Bronchial epithelial cell (primary cell): ENCODE measurements around the gene SIK3. TPM values are rescaled to one million over a fixed set of nuclear protein-coding genes. Genes with fewer than 3 reads are reported as not detected.

Experiments used
- DNase-seq: peaks from one replicate; pipeline ENCODE4 v3.0.0-alpha.2; 2010; ENCODE audit warnings: low read depth
- FAIRE-seq: peaks from 2 replicates; lab custom pipeline; 2011; peaks lifted over from hg19 to GRCh38; lab: Jason Lieb, UNC
- H3K27me3 ChIP-seq: 2 replicates; pipeline ENCODE4 v1.5.1; 2011; ENCODE audit warnings: low read length; ENCODE audit not compliant: control insufficient read depth, insufficient read depth
- H3K36me3 ChIP-seq: 2 replicates; pipeline ENCODE4 v1.5.1; 2011; ENCODE audit warnings: low read length; ENCODE audit not compliant: control insufficient read depth, insufficient read depth
- H3K4me3 ChIP-seq: 2 replicates; pipeline ENCODE4 v1.5.1; 2011; ENCODE audit warnings: mild to moderate bottlenecking, low read depth, low read length, control low read depth
- total RNA-seq: library from RNA; depleted of rRNA; stranded (reverse); fragments of >200 nt; gene quantifications from 2 replicates; pipeline ENCODE4 v1.2.1, GENCODE V29; 2014
- TF ChIP-seq, protein P1 (sequence below): IDR thresholded peaks from 2 replicates; pipeline ENCODE4 v1.5.1; 2011; ENCODE audit warnings: mild to moderate bottlenecking, moderate library complexity, low read length, control low read depth, inconsistent platforms; ENCODE audit not compliant: insufficient read depth, severe bottlenecking

The SIK3 gene
- total RNA-seq, 1 donor from 2014 or later: 6.8 TPM

DNA sequence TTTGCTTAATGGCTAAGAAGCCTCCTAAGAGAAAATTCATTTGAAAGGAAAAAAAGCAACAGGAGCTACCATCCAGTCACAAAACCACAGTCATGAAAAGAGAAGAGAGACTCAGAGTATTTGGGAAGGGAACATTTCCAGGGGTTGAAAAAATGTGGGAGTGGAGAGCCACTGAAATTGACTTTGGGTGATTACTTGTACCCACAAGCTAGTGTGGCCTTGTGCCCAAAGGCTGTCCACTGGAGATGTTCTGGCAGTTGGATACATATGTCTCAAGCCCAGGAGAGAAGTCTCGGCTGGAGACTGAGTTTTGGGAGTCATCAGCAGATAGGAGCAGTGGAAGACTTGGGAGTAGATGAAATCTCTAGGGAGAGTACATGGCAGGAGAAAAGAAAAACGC lies 303.4 kb downstream of the SIK3 start:
- Histone ChIP-seq H3K36me3 (no peaks in the 10 kb centered on the region), H3K4me3 (no peak overlapping the region), H3K27me3 (no peaks in the 10 kb centered on the region)
- no peak for FAIRE-seq
- no peak for DNase-seq
- TF ChIP-seq, protein P1, sequence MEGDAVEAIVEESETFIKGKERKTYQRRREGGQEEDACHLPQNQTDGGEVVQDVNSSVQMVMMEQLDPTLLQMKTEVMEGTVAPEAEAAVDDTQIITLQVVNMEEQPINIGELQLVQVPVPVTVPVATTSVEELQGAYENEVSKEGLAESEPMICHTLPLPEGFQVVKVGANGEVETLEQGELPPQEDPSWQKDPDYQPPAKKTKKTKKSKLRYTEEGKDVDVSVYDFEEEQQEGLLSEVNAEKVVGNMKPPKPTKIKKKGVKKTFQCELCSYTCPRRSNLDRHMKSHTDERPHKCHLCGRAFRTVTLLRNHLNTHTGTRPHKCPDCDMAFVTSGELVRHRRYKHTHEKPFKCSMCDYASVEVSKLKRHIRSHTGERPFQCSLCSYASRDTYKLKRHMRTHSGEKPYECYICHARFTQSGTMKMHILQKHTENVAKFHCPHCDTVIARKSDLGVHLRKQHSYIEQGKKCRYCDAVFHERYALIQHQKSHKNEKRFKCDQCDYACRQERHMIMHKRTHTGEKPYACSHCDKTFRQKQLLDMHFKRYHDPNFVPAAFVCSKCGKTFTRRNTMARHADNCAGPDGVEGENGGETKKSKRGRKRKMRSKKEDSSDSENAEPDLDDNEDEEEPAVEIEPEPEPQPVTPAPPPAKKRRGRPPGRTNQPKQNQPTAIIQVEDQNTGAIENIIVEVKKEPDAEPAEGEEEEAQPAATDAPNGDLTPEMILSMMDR: no peak

DNA sequence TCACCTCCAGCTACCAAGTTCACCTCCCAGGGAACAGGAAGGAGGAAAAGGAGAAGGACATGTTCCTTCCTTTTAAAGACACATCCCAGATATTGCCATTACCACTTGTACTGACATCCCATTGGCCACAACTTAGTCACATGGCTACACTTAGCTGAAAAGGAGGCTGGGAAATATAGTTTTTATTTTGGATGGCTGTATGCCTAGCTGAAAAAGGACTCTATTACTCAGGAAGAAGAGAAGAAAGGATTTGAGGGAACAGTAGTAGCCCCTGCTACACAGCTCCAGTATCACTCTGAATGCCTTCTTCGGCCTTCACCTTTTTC lies 304.5 kb downstream of the SIK3 start:
- no peak for FAIRE-seq
- peak; percentile 27 for DNase-seq
- TF ChIP-seq, protein P1: no peak
- H3K4me3 ChIP-seq: no peak overlapping the region
- no peaks in the 10 kb centered on the region for H3K36me3 ChIP-seq
- H3K27me3 ChIP-seq: no peaks in the 10 kb centered on the region

Other genes with a start within 250 kb of the SIK3 start
- 148 and 226 TPM in 2 replicates for gene PAFAH1B2, start 45.9 kb upstream of the SIK3 start, total RNA-seq
- 3.2 and 8.1 TPM in 2 replicates for gene SIDT2, start 80.3 kb upstream of the SIK3 start, total RNA-seq
- 12.4 and 91.5 TPM in 2 replicates for gene TAGLN, start 100.9 kb upstream of the SIK3 start, total RNA-seq
- 27.9 and 40.3 TPM in 2 replicates for gene PCSK7, start 133.6 kb upstream of the SIK3 start, total RNA-seq
- 5.8 and 7.6 TPM in 2 replicates for gene RNF214, start 134.2 kb upstream of the SIK3 start, total RNA-seq
- 1.1 and 1.5 TPM in 2 replicates for gene BACE1-AS, start 192.9 kb upstream of the SIK3 start, total RNA-seq
- 4.2 and 5.4 TPM in 2 replicates for gene BACE1, start 217.8 kb upstream of the SIK3 start, total RNA-seq
- 20.3 and 28.3 TPM in 2 replicates for gene CEP164, start 229.4 kb upstream of the SIK3 start, total RNA-seq